Liver (tissue), 9 donors: ENCODE data around the gene ZNF160. TPM values are rescaled to one million over a fixed set of nuclear protein-coding genes. Genes with fewer than 3 reads are reported as not detected.

Source experiments
- DNase-seq: peaks from one replicate; pipeline ENCODE4 v3.0.0-alpha.2; 2017; ENCODE audit warnings: low spot score
- H3K27ac ChIP-seq, 2 donors: one replicate each; pipeline ENCODE4 v1.7.0; 2013; ENCODE audit warnings: inconsistent platforms in 2 of 2, low read length in 2 of 2, control low read depth in 1 of 2, low read depth in 1 of 2, mild to moderate bottlenecking in 1 of 2
- H3K27me3 ChIP-seq, 4 donors: one replicate each; pipeline versions ENCODE4 v1.6.1 to v1.7.0; 2013; ENCODE audit warnings: low read length in 3 of 4, inconsistent platforms in 1 of 4, mild to moderate bottlenecking in 1 of 4, moderate library complexity in 1 of 4; ENCODE audit not compliant: control insufficient read depth in 4 of 4, insufficient read depth in 4 of 4
- H3K36me3 ChIP-seq, 4 donors: one replicate each; pipeline versions ENCODE4 v1.6.1 to v1.7.0; 2013; ENCODE audit warnings: low read length in 3 of 4, mild to moderate bottlenecking in 3 of 4, low read depth in 1 of 4, moderate library complexity in 1 of 4; ENCODE audit not compliant: control insufficient read depth in 4 of 4, insufficient read depth in 3 of 4
- H3K4me1 ChIP-seq, 4 donors: one replicate each; pipeline versions ENCODE4 v1.6.1 to v1.7.0; 2013; ENCODE audit warnings: low read length in 3 of 4, mild to moderate bottlenecking in 3 of 4, moderate library complexity in 1 of 4; ENCODE audit not compliant: control insufficient read depth in 4 of 4, insufficient read depth in 4 of 4
- H3K4me3 ChIP-seq, 3 donors: one replicate each; pipeline versions ENCODE4 v1.6.1 to v1.7.0; 2013; ENCODE audit warnings: low read length in 3 of 3, control low read depth in 1 of 3, low read depth in 1 of 3, mild to moderate bottlenecking in 1 of 3
- H3K9ac ChIP-seq, 2 donors: one replicate each; pipeline ENCODE4 v1.7.0; 2013; ENCODE audit warnings: low read length in 2 of 2, mild to moderate bottlenecking in 2 of 2, moderate library complexity in 2 of 2, control low read depth in 1 of 2, low read depth in 1 of 2
- H3K9me3 ChIP-seq, 4 donors: one replicate each; pipeline versions ENCODE4 v1.6.1 to v1.7.0; 2013; ENCODE audit warnings: low read length in 3 of 4; ENCODE audit not compliant: control insufficient read depth in 4 of 4
- EGR1 ChIP-seq, 2 donors: IDR thresholded peaks; 2 replicates each; pipeline ENCODE4 v1.6.1; 2016 to 2018; ENCODE audit warnings: antibody characterized with exemption in 2 of 2, low read depth in 2 of 2
- FOXA1 ChIP-seq: IDR thresholded peaks from 2 replicates; pipeline ENCODE4 v1.6.1; 2016; ENCODE audit warnings: antibody characterized with exemption
- FOXA2 ChIP-seq: IDR thresholded peaks from 2 replicates; pipeline ENCODE4 v1.6.1; 2016; ENCODE audit warnings: antibody characterized with exemption
- GABPA ChIP-seq, 2 donors: IDR thresholded peaks in 1 of 2; conservative IDR thresholded peaks in 1 of 2; 2 replicates each; pipeline ENCODE4 v1.6.1; 2016; ENCODE audit warnings: antibody characterized with exemption in 2 of 2, mild to moderate bottlenecking in 1 of 2, moderate library complexity in 1 of 2
- JUND ChIP-seq, 2 donors: IDR thresholded peaks; 2 replicates each; pipeline ENCODE4 v1.6.1; 2016; ENCODE audit warnings: antibody characterized with exemption in 2 of 2
- NR2F2 ChIP-seq: IDR thresholded peaks from 2 replicates; pipeline ENCODE4 v1.6.1; 2016; ENCODE audit warnings: antibody characterized with exemption
- RXRA ChIP-seq, 2 donors: IDR thresholded peaks; 2 replicates each; pipeline ENCODE4 v1.6.1; 2017 to 2018; ENCODE audit warnings: antibody characterized with exemption in 2 of 2, mild to moderate bottlenecking in 1 of 2
- SP1 ChIP-seq: IDR thresholded peaks from 2 replicates; pipeline ENCODE4 v1.6.1; 2018; ENCODE audit warnings: antibody characterized with exemption, mild to moderate bottlenecking
- TAF1 ChIP-seq: conservative IDR thresholded peaks from 2 replicates; pipeline ENCODE4 v1.6.1; 2016; ENCODE audit warnings: antibody characterized with exemption, mild to moderate bottlenecking
- YY1 ChIP-seq: IDR thresholded peaks from 2 replicates; pipeline ENCODE4 v1.6.1; 2016; ENCODE audit warnings: antibody characterized with exemption, mild to moderate bottlenecking
- WGBS: extraction: QIAGEN DNeasy Blood & Tissue Kit; methylation state at CpG from one replicate; pipeline ENCODE4 v1.1.7; 2013; 5-methylcytosine and 5-hydroxymethylcytosine counted together
- polyA plus RNA-seq, 2 donors: library from polyadenylated mRNA; stranded (reverse) in 1 of 2; unstranded in 1 of 2; fragments of 200-250 nt in 1 of 2; fragments of >200 nt in 1 of 2; fragmentation: Nextera tagmentation in 1 of 2; extraction: Ambion mirVana in 1 of 2; gene quantifications; one replicate each; pipeline versions ENCODE4 v1.2.1 to v1.2.3, GENCODE V29; 2013 to 2015
- total RNA-seq, 2 donors: library from RNA; depleted of rRNA; stranded (reverse); fragments of >200 nt; gene quantifications; one replicate each; pipeline ENCODE4 v1.2.3, GENCODE V29; 2014
- TF ChIP-seq, protein P1 (sequence below): IDR thresholded peaks from 2 replicates; pipeline ENCODE4 v1.6.1; 2016; ENCODE audit warnings: antibody characterized with exemption
- TF ChIP-seq, protein P2 (sequence below): IDR thresholded peaks from 2 replicates; pipeline ENCODE4 v1.6.1; 2016; ENCODE audit warnings: antibody characterized with exemption
- TF ChIP-seq, protein P3 (sequence below): IDR thresholded peaks from 2 replicates; pipeline ENCODE4 v1.6.1; 2016; ENCODE audit warnings: antibody characterized with exemption
- TF ChIP-seq, protein P4 (sequence below): IDR thresholded peaks from 2 replicates; pipeline ENCODE4 v1.6.1; 2016; ENCODE audit warnings: antibody characterized with exemption, mild to moderate bottlenecking
- donor health status: healthy.
- donor health status: healthy.
- donor health status: healthy.
- donor health status: healthy.
- donor health status: healthy.

ZNF160 gene
- total and polyA plus RNA-seq, 4 donors = 6.3 to 30.1 (median 8.0) TPM

GRCh38 chr19:53092723-53093122, 10.5 kb downstream of the ZNF160 start:
- no peak overlapping the region for H3K9ac ChIP-seq
- no peak overlapping the region for H3K27ac ChIP-seq
- H3K4me1 ChIP-seq = no peaks in the 10 kb centered on the region
- peaks cover 3 to 34% (median 14%) of the 10 kb centered on the region in 4 donors for H3K36me3 ChIP-seq
- no peaks in the 10 kb centered on the region for H3K27me3 ChIP-seq
- TF ChIP-seq TAF1 (no peak), SP1 (no peak), YY1 (no peak), GABPA (IDR thresholded peaks at IDR 0.05 in 1 of 2, conservative IDR thresholded peaks at IDR 0.05 in 1 of 2) (no peak), RXRA (IDR thresholded peaks at IDR 0.05) (no peak), FOXA2 (no peak)
- TF ChIP-seq, protein P1, sequence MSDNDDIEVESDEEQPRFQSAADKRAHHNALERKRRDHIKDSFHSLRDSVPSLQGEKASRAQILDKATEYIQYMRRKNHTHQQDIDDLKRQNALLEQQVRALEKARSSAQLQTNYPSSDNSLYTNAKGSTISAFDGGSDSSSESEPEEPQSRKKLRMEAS = no peak
- TF ChIP-seq, protein P2, sequence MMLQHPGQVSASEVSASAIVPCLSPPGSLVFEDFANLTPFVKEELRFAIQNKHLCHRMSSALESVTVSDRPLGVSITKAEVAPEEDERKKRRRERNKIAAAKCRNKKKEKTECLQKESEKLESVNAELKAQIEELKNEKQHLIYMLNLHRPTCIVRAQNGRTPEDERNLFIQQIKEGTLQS = no peak
- TF ChIP-seq, protein P3, sequence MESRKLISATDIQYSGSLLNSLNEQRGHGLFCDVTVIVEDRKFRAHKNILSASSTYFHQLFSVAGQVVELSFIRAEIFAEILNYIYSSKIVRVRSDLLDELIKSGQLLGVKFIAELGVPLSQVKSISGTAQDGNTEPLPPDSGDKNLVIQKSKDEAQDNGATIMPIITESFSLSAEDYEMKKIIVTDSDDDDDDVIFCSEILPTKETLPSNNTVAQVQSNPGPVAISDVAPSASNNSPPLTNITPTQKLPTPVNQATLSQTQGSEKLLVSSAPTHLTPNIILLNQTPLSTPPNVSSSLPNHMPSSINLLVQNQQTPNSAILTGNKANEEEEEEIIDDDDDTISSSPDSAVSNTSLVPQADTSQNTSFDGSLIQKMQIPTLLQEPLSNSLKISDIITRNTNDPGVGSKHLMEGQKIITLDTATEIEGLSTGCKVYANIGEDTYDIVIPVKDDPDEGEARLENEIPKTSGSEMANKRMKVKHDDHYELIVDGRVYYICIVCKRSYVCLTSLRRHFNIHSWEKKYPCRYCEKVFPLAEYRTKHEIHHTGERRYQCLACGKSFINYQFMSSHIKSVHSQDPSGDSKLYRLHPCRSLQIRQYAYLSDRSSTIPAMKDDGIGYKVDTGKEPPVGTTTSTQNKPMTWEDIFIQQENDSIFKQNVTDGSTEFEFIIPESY = no peak
- TF ChIP-seq, protein P4, sequence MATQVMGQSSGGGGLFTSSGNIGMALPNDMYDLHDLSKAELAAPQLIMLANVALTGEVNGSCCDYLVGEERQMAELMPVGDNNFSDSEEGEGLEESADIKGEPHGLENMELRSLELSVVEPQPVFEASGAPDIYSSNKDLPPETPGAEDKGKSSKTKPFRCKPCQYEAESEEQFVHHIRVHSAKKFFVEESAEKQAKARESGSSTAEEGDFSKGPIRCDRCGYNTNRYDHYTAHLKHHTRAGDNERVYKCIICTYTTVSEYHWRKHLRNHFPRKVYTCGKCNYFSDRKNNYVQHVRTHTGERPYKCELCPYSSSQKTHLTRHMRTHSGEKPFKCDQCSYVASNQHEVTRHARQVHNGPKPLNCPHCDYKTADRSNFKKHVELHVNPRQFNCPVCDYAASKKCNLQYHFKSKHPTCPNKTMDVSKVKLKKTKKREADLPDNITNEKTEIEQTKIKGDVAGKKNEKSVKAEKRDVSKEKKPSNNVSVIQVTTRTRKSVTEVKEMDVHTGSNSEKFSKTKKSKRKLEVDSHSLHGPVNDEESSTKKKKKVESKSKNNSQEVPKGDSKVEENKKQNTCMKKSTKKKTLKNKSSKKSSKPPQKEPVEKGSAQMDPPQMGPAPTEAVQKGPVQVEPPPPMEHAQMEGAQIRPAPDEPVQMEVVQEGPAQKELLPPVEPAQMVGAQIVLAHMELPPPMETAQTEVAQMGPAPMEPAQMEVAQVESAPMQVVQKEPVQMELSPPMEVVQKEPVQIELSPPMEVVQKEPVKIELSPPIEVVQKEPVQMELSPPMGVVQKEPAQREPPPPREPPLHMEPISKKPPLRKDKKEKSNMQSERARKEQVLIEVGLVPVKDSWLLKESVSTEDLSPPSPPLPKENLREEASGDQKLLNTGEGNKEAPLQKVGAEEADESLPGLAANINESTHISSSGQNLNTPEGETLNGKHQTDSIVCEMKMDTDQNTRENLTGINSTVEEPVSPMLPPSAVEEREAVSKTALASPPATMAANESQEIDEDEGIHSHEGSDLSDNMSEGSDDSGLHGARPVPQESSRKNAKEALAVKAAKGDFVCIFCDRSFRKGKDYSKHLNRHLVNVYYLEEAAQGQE = no peak
- WGBS = 0% methylated on average over 1 of the region's 1 CpG
- no peak for DNase-seq
- H3K9me3 ChIP-seq = peaks cover 0 to 2% (median 0%) of the 10 kb centered on the region in 4 donors
- no peak overlapping the region for H3K4me3 ChIP-seq

DNA sequence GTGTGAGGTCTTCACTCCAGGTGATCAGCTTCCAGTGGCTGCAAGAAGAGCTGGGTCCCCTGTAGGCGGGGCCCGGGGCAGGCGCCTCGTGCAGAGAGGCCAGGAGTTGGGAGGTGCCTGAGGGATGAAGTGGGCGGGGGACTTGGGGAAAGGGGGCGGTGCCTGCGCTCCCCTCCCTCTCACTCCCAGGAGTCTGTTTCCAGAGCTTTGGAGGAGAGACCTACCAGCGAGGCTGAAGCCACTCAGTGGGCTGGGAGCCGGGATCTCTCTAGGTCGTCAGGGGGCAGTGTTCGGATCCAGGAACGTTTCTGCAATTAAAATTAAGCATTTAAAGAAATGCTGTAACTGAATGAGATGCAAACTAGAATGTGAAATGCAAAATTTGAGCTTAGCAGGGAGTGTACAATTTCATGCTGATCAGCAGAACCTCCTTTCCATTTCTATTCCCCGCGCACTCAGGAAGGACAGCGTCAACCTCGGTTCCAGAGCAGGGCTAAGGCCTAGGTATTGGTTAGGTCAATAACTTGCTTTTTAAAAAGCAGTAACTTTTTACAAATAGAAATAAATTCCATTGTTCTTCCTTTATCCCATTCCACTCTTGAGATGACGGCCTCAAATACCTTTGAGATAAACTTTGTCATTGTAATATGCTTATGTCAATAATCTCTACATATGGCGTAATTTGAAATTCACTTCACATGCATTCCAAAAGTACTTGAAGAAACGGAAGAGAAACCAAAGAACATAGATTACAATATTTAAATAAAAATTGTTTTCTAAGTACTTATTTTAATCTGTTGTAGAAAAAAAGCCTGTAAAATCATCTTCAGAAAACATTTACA, 11.6 kb downstream of the ZNF160 start:
- Histone ChIP-seq H3K9me3 (peaks cover 0 to 2% (median 1%) of the 10 kb centered on the region in 4 donors), H3K4me1 (no peaks in the 10 kb centered on the region), H3K36me3 (peaks cover 3 to 38% (median 16%) of the 10 kb centered on the region in 4 donors), H3K9ac (no peak overlapping the region), H3K27ac (no peak overlapping the region), H3K27me3 (no peaks in the 10 kb centered on the region), H3K4me3 (no peak overlapping the region)
- no peak for DNase-seq
- WGBS = 92% methylated on average over 19 of the region's 19 CpGs
- TF ChIP-seq EGR1 (IDR thresholded peaks at IDR 0.05; ENCODE audit: low read depth in 2 of 2) (no peak), NR2F2 (no peak), JUND (IDR thresholded peaks at IDR 0.05) (no peak), YY1 (no peak), FOXA1 (no peak)
- TF ChIP-seq, protein P4 = no peak
- TF ChIP-seq, protein P3 = no peak
